Measurements from ENCODE around the gene GDPGP1.
A peak's percentile ranks its signal among the peaks of the same experiment; 100 is the strongest.

GDPGP1 gene

GRCh38 chr15:90211440-90212143 lies 22.4 kb upstream of the GDPGP1 start:
- TF ChIP-seq CTCF (conservative IDR thresholded peaks at IDR 0.05; ENCODE audit: control insufficient read depth, insufficient read depth, low read depth, low read length), result no peak
- DNase-seq (ENCODE audit: low read depth), result peak; percentile 60
- no peak overlapping the region for H3K4me3 ChIP-seq (ENCODE audit: control insufficient read depth, low read depth, low read length)

GRCh38 chr15:90212221-90213098 lies 21.5 kb upstream of the GDPGP1 start:
- H3K4me3 ChIP-seq (ENCODE audit: control insufficient read depth, low read depth, low read length), result no peak overlapping the region

GRCh38 chr15:90213122-90213817 lies 20.7 kb upstream of the GDPGP1 start:
- no peak for TF ChIP-seq CTCF (conservative IDR thresholded peaks at IDR 0.05; ENCODE audit: control insufficient read depth, insufficient read depth, low read depth, low read length)
- H3K4me3 ChIP-seq (ENCODE audit: control insufficient read depth, low read depth, low read length), result no peak overlapping the region
- no peak for DNase-seq (ENCODE audit: low read depth)

More at GRCh38 chr15:90212221-90213098, 21.5 kb upstream of the GDPGP1 start:
- TF ChIP-seq CTCF (conservative IDR thresholded peaks at IDR 0.05; ENCODE audit: control insufficient read depth, insufficient read depth, low read depth, low read length), result no peak
- no peak for DNase-seq (ENCODE audit: low read depth)

- no peak for DNase-seq (ENCODE audit: low read depth)
- no peak overlapping the region for H3K4me3 ChIP-seq (ENCODE audit: control insufficient read depth, low read depth, low read length)
- TF ChIP-seq CTCF (conservative IDR thresholded peaks at IDR 0.05; ENCODE audit: control insufficient read depth, insufficient read depth, low read depth, low read length), result no peak
Measured at GRCh38 chr15:90213818-90214204, 20.2 kb upstream of the GDPGP1 start.

- H3K4me3 ChIP-seq (ENCODE audit: control insufficient read depth, low read depth, low read length), result no peak overlapping the region
- DNase-seq (ENCODE audit: low read depth), result no peak
- TF ChIP-seq CTCF (conservative IDR thresholded peaks at IDR 0.05; ENCODE audit: control insufficient read depth, insufficient read depth, low read depth, low read length), result peak; percentile 35
Measured at GRCh38 chr15:90214553-90215196, 19.3 kb upstream of the GDPGP1 start.
